Activated B cell treated with CpG ODN at 0.5 μM for 24 hours (primary cell): ENCODE measurements around the gene MT1G. TPM values are rescaled to one million over a fixed set of nuclear protein-coding genes. Genes with fewer than 3 reads are reported as not detected.

Experiments used
- ATAC-seq: fragments of 200-7000 bp; cut with Tn5 transposase; one replicate; pipeline ENCODE4 v1.10.0; 2021; ENCODE audit warnings: low read depth, mild to moderate bottlenecking, moderate library complexity
- CTCF ChIA-PET: fragments of 350-600 bp; sonication (Branson Sonifier 250); formaldehyde crosslinking; loops from one replicate; lab custom pipeline; 2021; ENCODE audit warnings: antibody characterized with exemption; lab: Charles Lee
- POLR2A ChIA-PET: fragments of 350-600 bp; sonication (Branson Sonifier 250); formaldehyde crosslinking; loops from one replicate; lab custom pipeline; 2021; ENCODE audit warnings: antibody characterized with exemption; lab: Charles Lee
- DNase-seq: peaks from one replicate; pipeline ENCODE4 v3.0.0; 2022
- H3K27ac Mint-ChIP-seq: one replicate; pipeline ENCODE4 v1.8.0; 2020; ENCODE audit warnings: mixed read lengths
- H3K27me3 Mint-ChIP-seq: one replicate; pipeline ENCODE4 v1.8.0; 2021; ENCODE audit warnings: mixed read lengths
- H3K36me3 Mint-ChIP-seq: one replicate; pipeline ENCODE4 v1.8.0; 2021; ENCODE audit warnings: low read depth, mixed read lengths
- H3K4me1 Mint-ChIP-seq: one replicate; pipeline ENCODE4 v1.8.0; 2021; ENCODE audit warnings: mixed read lengths
- H3K4me3 Mint-ChIP-seq: one replicate; pipeline ENCODE4 v1.8.0; 2020; ENCODE audit warnings: mild to moderate bottlenecking, mixed read lengths
- H3K9me3 Mint-ChIP-seq: one replicate; pipeline ENCODE4 v1.8.0; 2020; ENCODE audit warnings: mixed read lengths
- CTCF ChIP-seq: fragments of 200-600 bp; IDR thresholded peaks from one replicate; pipeline ENCODE4 v1.8.0; 2022; ENCODE audit warnings: antibody characterized with exemption, mild to moderate bottlenecking
- intact Hi-C: fragments of 100-400 bp; cut with micrococcal nuclease; formaldehyde crosslinking; loops from one replicate; pipeline ENCODE4 v1.15.1; 2024
- total RNA-seq: library from RNA; stranded (reverse); gene quantifications from 2 replicates; pipeline ENCODE4 v1.2.3, GENCODE V29; 2022

MT1G gene
- total RNA-seq, 1 donor from 2014 or later: 0.69 TPM

- peaks cover 18% of the 10 kb centered on the region for H3K27me3 Mint-ChIP-seq
- no peaks in the 10 kb centered on the region for H3K9me3 Mint-ChIP-seq
- DNase-seq (no peak), ATAC-seq (no peak)
- intact Hi-C loops: no loop called here
- peak overlapping the region; percentile 72 for H3K27ac Mint-ChIP-seq
- peaks cover 3% of the 10 kb centered on the region for H3K36me3 Mint-ChIP-seq
- ChIA-PET CTCF (no interaction called here), POLR2A (interaction anchor here (0.8 to 1.2 kb wide), 4 partner anchors 24 to 51 kb away, joined by 4 to 11 read pairs (median 6); partner anchors contain the start of genes MT1X and MT2A)
- peaks cover 36% of the 10 kb centered on the region for H3K4me1 Mint-ChIP-seq
- peak overlapping the region; percentile 92 for H3K4me3 Mint-ChIP-seq
- no peak for TF ChIP-seq CTCF
Observed at GRCh38 chr16:56658327-56658875, 9.5 kb downstream of the MT1G start.

- intact Hi-C loops: loop anchor here (1.0 to 2.0 kb wide), 3 partner anchors 15 to 49 kb away; partner anchors contain the start of genes MT1X and MT2A
- H3K4me1 Mint-ChIP-seq: peaks cover 39% of the 10 kb centered on the region
- CTCF ChIA-PET: interaction anchor here (0.7 kb wide), 1 partner anchor 49 kb away, joined by 3 read pairs; the partner anchor contains the start of gene MT2A
- peak within 1 kb of the TSS; percentile 92 for H3K4me3 Mint-ChIP-seq
- DNase-seq: peak; percentile 71
- TF ChIP-seq CTCF: no peak
- H3K9me3 Mint-ChIP-seq: no peaks in the 10 kb centered on the region
- H3K36me3 Mint-ChIP-seq: peaks cover 3% of the 10 kb centered on the region
- POLR2A ChIA-PET: interaction anchor here (0.6 to 1.2 kb wide), 12 partner anchors 9 to 865 kb away, joined by 3 to 11 read pairs (median 4); partner anchors contain the start of genes MT1X and MT2A
- H3K27ac Mint-ChIP-seq: peak within 1 kb of the TSS; percentile 88
- peaks cover 16% of the 10 kb centered on the region for H3K27me3 Mint-ChIP-seq
- peak; percentile 84 for ATAC-seq
Observed at GRCh38 chr16:56657555-56658326, 10.1 kb downstream of the MT1G start, which contains the start of gene MT1F. TSS of gene MT1F (plus strand) at chr16:56657959. CDS start at chr16:56658059, 100 bp downstream.

DNA sequence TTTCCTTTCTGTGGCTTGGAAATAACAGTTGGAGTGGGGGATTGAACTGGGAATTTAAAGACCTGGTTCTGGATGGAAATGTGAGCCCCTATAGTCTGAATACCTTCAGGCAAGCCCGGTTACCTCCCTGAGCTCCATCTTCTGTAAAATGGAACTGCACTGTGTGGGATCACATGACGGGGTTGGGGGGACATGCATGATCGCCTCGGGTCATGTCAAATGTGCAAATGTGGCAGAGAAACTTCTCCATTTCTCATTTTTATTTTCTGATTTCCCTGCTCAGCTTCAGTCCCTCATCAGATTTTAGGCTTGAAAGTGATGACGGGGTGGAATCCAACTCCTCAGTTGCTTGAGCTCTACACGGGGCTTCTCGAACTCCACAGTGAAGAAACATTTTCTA lies 14.6 kb downstream of the MT1G start:
- Mint-ChIP-seq H3K27me3 (peaks cover 12% of the 10 kb centered on the region), H3K27ac (peak overlapping the region; percentile 65), H3K9me3 (no peaks in the 10 kb centered on the region), H3K36me3 (peaks cover 3% of the 10 kb centered on the region), H3K4me1 (peaks cover 23% of the 10 kb centered on the region), H3K4me3 (peak overlapping the region; percentile 13)
- ChIA-PET CTCF (no interaction called here), POLR2A (interaction anchor here (0.7 kb wide), 1 partner anchor 44 kb away, joined by 3 read pairs; no protein-coding TSS in a partner anchor)
- no peak for ATAC-seq
- no peak for TF ChIP-seq CTCF
- intact Hi-C loops: no loop called here
- no peak for DNase-seq

DNA sequence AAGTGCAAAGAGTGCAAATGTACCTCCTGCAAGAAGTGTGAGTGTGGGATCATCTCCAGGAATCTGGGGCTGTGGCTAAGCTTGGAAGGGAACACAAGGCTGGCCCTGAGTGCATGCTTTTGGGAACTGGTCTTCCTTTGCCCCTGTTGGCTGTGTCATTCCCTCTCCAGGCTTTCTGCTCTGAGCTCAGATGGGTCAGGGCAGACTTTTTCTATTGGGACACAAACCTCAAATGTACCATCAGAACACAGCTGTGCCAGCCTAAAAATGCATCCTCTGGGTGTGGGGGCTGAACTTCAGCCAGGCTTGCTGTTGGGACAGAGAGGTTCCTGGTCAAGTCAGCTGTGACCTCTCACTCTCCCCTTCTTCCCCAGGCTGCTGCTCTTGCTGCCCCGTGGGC lies 15.3 kb downstream of the MT1G start:
- ATAC-seq: no peak
- ChIA-PET POLR2A (interaction anchor here (0.6 to 0.7 kb wide), 2 partner anchors 39 to 43 kb away, joined by 3 to 7 read pairs; no protein-coding TSS in a partner anchor), CTCF (no interaction called here)
- no peak for DNase-seq
- intact Hi-C loops: no loop called here
- H3K27me3 Mint-ChIP-seq: peaks cover 13% of the 10 kb centered on the region
- H3K4me3 Mint-ChIP-seq: no peak overlapping the region
- H3K4me1 Mint-ChIP-seq: peaks cover 19% of the 10 kb centered on the region
- no peaks in the 10 kb centered on the region for H3K9me3 Mint-ChIP-seq
- H3K27ac Mint-ChIP-seq: no peak overlapping the region
- TF ChIP-seq CTCF: no peak
- H3K36me3 Mint-ChIP-seq: no peaks in the 10 kb centered on the region

GRCh38 chr16:56651586-56651985 lies 16.3 kb downstream of the MT1G start, which contains the start of gene MT1B:
TSS of gene MT1B (plus strand) at chr16:56651886. CDS start at chr16:56651954, 68 bp downstream.
- Mint-ChIP-seq H3K27ac (no peak within 1 kb of the TSS), H3K36me3 (no peaks in the 10 kb centered on the region), H3K9me3 (no peaks in the 10 kb centered on the region), H3K27me3 (peaks cover 20% of the 10 kb centered on the region), H3K4me3 (no peak within 1 kb of the TSS), H3K4me1 (peaks cover 15% of the 10 kb centered on the region)
- DNase-seq (no peak), ATAC-seq (no peak)
- intact Hi-C loops: no loop called here
- no peak for TF ChIP-seq CTCF
- POLR2A ChIA-PET: no interaction called here
- CTCF ChIA-PET: no interaction called here
